H4 (cell line): ENCODE measurements around the gene DSCAM. TPM values are rescaled to one million over a fixed set of nuclear protein-coding genes. Genes with fewer than 3 reads are reported as not detected.
"Not testable (repeated sequence)": the region's sequence is repeated elsewhere in the genome, so short reads cannot be mapped to it uniquely, and the experiment has no call there.

ENCODE experiments used
- DNase-seq: peaks from one replicate; pipeline ENCODE4 v3.0.0-alpha.2; 2015; ENCODE audit warnings: low spot score
- total RNA-seq: library from RNA; depleted of rRNA; stranded (reverse); fragments of >200 nt; shearing (Covaris generic); gene quantifications from 2 replicates; pipeline ENCODE4 v1.2.3, GENCODE V29; 2014

The DSCAM gene
- total RNA-seq, 1 experiment from 2014 or later, result 0.02 TPM

- no peak for DNase-seq
Measured at GRCh38 chr21:40047993-40048730, 798.8 kb downstream of the DSCAM start.

- no peak for DNase-seq
Measured at GRCh38 chr21:40047211-40047610, 799.7 kb downstream of the DSCAM start.

GRCh38 chr21:40043866-40044265 is 803.1 kb downstream of the DSCAM start:
- no peak for DNase-seq

- no peak for DNase-seq
Measured at GRCh38 chr21:40043423-40043822, 803.5 kb downstream of the DSCAM start.

DNA sequence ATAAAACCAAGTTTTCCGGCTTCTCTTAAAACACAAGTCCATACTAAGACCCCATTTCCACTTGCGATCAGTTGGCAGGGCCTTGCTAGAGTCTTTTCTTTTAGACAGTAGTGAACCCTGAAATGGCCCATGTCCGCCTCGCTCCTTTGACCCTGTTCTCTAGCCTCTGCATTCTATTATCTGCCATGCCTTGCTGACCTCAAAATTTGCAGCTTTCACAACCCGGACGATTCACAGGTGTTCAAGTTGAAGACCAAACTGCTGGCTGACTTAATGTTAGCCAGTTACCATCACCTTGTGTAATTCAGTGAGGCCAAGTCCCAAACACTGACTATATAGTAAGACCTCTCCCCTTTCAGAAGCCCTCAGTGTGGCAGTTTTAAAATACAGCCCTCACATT is 805.5 kb downstream of the DSCAM start:
- DNase-seq, result no peak

DNA sequence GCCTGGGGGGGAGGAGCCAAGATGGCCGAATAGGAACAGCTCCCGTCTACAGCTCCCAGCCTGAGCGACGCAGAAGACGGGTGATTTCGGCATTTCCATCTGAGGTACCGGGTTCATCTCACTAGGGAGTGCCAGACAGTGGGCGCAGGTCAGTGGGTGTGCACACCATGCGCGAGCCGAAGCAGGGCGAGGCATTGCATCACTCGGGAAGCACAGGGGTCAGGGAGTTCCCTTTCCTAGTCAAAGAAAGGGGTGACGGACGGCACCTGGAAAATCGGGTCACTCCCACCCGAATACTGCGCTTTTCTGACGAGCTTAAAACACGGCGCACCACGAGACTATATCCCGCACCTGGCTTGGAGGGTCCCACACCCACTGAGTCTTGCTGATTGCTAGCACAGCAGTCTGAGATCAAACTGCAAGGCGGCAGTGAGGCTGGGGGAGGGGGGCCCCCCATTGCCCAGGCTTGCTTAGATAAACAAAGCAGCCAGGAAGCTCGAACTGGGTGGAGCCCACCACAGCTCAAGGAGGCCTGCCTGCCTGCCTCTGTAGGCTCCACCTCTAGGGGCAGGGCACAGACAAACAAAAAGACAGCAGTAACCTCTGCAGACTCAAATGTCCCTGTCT is 813.7 kb downstream of the DSCAM start:
- not testable (repeated sequence) for DNase-seq

GRCh38 chr21:40029888-40030287 is 817.1 kb downstream of the DSCAM start:
- DNase-seq, result no peak

- DNase-seq, result not testable (repeated sequence)
Measured at GRCh38 chr21:40028393-40028792, 818.6 kb downstream of the DSCAM start.

GRCh38 chr21:40021558-40022351 is 825.2 kb downstream of the DSCAM start:
- no peak for DNase-seq

- DNase-seq, result no peak
Measured at GRCh38 chr21:40020651-40021050, 826.3 kb downstream of the DSCAM start.

- no peak for DNase-seq
Measured at GRCh38 chr21:40018871-40019475, 828.0 kb downstream of the DSCAM start.

- no peak for DNase-seq
Measured at GRCh38 chr21:40016667-40017066, 830.3 kb downstream of the DSCAM start.

DNA sequence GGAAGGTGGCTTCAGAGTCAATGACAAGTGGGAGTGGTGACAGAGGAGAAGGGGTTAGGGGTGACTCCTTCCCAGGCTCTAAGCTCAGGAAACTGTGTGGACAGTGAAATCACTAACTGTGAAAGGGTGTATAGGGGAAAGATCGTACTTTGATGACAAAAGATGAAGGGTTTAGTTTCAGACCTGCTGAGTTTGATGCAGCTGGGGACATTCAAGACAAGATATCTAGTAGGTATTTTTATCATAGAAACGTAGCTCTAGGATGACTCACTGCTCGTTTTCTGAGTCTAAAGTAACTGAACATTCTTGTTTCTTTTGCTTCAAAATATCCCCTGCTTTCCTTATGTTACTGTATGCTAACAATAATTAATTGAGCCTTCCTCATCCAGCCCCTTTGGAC is 830.7 kb downstream of the DSCAM start:
- DNase-seq, result no peak

GRCh38 chr21:40015818-40016217 is 831.1 kb downstream of the DSCAM start:
- no peak for DNase-seq

- no peak for DNase-seq
Measured at GRCh38 chr21:40014394-40014793, 832.6 kb downstream of the DSCAM start.

DNA sequence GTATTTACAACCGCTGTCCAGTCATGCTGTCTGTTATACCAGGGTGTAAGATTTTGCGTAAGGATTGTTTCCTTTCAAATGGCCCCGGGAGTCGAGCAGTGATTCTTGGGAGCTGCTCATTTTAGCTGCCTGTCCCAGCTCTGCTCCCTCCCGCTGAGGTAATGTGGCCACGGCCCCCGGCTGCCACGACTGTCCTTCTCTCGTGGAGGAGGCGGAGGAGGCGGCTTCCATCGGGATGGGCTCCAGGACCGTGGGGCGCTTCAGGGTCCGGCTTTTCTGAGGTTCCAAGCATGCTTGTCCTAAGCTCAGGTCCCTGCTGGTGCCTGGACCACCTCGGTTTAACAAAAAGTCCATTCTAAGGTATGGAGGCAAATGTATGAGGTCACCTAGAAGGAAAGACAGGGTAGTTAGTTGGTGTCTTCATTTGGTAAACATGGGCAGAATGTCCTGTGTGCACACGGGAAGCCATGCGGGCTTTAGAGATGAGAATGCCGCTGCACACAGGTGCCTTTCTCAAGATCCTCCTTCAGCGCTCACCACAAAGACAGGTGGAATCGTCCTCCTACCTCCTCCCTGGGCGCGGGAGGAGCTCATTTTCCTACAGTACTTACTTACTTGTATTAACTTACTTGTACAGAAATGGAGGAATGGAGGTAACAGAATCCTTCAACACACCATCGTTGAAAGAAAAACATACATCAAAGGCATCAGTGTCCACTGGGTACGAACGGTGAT is 833.8 kb downstream of the DSCAM start:
- no peak for DNase-seq

- no peak for DNase-seq
Measured at GRCh38 chr21:40011371-40011770, 835.6 kb downstream of the DSCAM start.

GRCh38 chr21:40002978-40003377 is 844.0 kb downstream of the DSCAM start:
- no peak for DNase-seq

GRCh38 chr21:39984286-39984991 is 862.5 kb downstream of the DSCAM start:
- no peak for DNase-seq

DNA sequence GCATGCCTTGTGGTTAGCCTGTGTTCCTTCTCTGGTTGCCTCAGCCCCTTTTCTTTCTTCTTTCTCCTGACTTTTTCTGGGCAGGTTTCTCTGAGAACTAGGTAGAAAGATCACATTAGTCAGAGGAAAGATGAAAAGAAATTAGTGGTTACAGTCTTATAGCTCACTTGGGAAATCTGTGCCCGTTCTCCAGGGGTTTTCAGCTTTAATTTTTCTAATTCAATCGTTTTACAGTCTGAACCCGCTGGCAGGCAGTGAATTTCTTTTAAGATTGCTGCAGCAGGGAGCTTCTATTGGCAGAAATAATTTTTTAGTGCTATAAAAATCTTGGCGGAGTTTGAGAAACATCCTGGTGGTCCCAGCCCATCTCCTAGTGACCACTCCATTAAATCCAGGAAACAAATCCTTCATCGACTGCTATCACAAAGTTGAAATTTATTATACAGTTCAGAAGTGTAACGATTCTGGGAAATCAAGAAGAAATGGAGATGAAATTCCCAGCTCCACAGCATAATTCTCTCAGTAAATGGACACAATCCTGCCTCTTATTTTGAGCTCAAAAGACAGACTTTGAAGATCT is 866.6 kb downstream of the DSCAM start:
- DNase-seq, result no peak

DNA sequence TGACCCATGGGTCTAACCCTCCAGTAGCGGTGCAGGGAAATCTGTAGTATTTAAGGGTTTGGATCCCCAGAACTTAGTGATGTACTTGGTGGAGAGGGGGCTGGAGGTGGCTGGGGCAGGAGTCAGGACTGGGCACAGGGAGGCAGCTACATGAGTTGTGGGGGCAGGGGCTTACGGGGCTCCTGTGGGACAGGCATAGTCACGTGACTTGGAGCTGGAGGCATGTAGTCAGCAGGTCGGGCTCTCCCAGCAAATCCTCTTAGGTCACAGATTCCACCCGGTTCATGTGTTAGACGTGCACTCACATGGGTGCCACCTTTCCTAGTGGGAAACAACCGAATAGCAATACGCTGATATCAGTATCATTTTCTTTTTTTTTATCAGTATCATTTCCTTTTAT is 867.6 kb downstream of the DSCAM start:
- DNase-seq, result no peak
